ENCODE data around the gene PTTG1. TPM values are rescaled to one million over a fixed set of nuclear protein-coding genes. Genes with fewer than 3 reads are reported as not detected.

The PTTG1 gene
- total and polyA plus RNA-seq, 9 of the 15 experiments (the other 6 are each of a cell fraction or from before 2014, with no cell fraction given): 193 to 1,088 (median 349) TPM

GRCh38 chr5:160432196-160432595 lies 10.5 kb downstream of the PTTG1 start:
- Histone ChIP-seq H3K4me2 (ENCODE audit: insufficient read depth, low read length) (no peak overlapping the region), H3K9ac (ENCODE audit: insufficient read depth in 1 of 2, low read depth in 2 of 2, low read length in 2 of 2) (no peak overlapping the region), H2AFZ (ENCODE audit: low read depth, low read length) (no peak overlapping the region), H3K27ac (ENCODE audit: extremely low read depth, low read depth, low read length) (no peak overlapping the region), H3K9me3 (replicated peaks; ENCODE audit: control insufficient read depth, insufficient read depth, low read depth, low read length) (no peaks in the 10 kb centered on the region), H3K4me3 (no peak overlapping the region), H3K27me3 (ENCODE audit: control insufficient read depth in 2 of 2, insufficient read depth in 2 of 2, low read length in 2 of 2) (no peaks in the 10 kb centered on the region), H3K4me1 (replicated peaks in 1 of 2; ENCODE audit: control insufficient read depth in 2 of 2, insufficient read depth in 2 of 2, low read length in 2 of 2) (peaks cover 7 to 12% of the 10 kb centered on the region in 2 experiments; a peak in 4 of 5 replicates), H3K36me3 (ENCODE audit: control insufficient read depth, insufficient read depth, low read length) (peaks cover 25% of the 10 kb centered on the region), H3K79me2 (ENCODE audit: control insufficient read depth, insufficient read depth, low read length) (no peaks in the 10 kb centered on the region), H3K9me1 (ENCODE audit: control insufficient read depth, insufficient read depth, low read length) (no peaks in the 10 kb centered on the region), H4K20me1 (replicated peaks; ENCODE audit: control insufficient read depth, insufficient read depth, low read length) (no peaks in the 10 kb centered on the region)
- intact Hi-C loops (cut with micrococcal nuclease) (no loop called here), in situ Hi-C loops (cut with MboI) (no loop called here)
- ChIA-PET POLR2A (interaction anchor here (1.0 kb wide), 1 partner anchor 8 kb away, joined by 3 read pairs; no protein-coding TSS in a partner anchor), CTCF (ENCODE audit: low intra/inter-chr PET ratio) (no interaction called here)
- 37% methylated on average over 4 of the region's 4 CpGs for WGBS (ENCODE audit: insufficient coverage, low coverage, missing lambda C conversion rate)
- no peak for FAIRE-seq
- ATAC-seq: no peak
- no peak for DNase-seq (ENCODE audit: extremely low read depth in 1 of 4, low spot score in 3 of 4)
- no TSS peak for BruUV-seq (replicated peaks)
- TF ChIP-seq ZBTB2 (IDR thresholded peaks at IDR 0.05): no peak
- TF ChIP-seq MIER1 (IDR thresholded peaks at IDR 0.05; ENCODE audit: low read depth): no peak
- no peak for TF ChIP-seq EWSR1 (IDR thresholded peaks at IDR 0.05; ENCODE audit: borderline replicate concordance, low read depth, partially characterized antibody)
- TF ChIP-seq NR2F6 (CRISPR knock-in tag; IDR thresholded peaks at IDR 0.05): no peak
- TF ChIP-seq CBX1 (IDR thresholded peaks at IDR 0.05; ENCODE audit: low read depth): no peak
- no peak for TF ChIP-seq RCOR1 (IDR thresholded peaks at IDR 0.05; ENCODE audit: borderline replicate concordance in 1 of 2, low read depth in 2 of 2, low read length in 2 of 2)
- no peak for TF ChIP-seq ZBTB43 (CRISPR knock-in tag; IDR thresholded peaks at IDR 0.05)
- TF ChIP-seq SRSF3 (IDR thresholded peaks at IDR 0.05; ENCODE audit: insufficient read depth, low read length): no peak
- TF ChIP-seq ZNF316 (IDR thresholded peaks at IDR 0.05): no peak
- no peak for TF ChIP-seq IRF1 (CRISPR knock-in tag; IDR thresholded peaks at IDR 0.05; ENCODE audit: borderline replicate concordance)
- TF ChIP-seq NRF1 (conservative IDR thresholded peaks at IDR 0.05 in 1 of 2, IDR thresholded peaks at IDR 0.05 in 1 of 2): no peak
- TF ChIP-seq ZNF217 (CRISPR knock-in tag; IDR thresholded peaks at IDR 0.05): no peak
- no peak for TF ChIP-seq ZNF740 (CRISPR knock-in tag; IDR thresholded peaks at IDR 0.05)
- no peak for TF ChIP-seq ZNF740 (tag; IDR thresholded peaks at IDR 0.05)
- TF ChIP-seq PRDM10 (IDR thresholded peaks at IDR 0.05; ENCODE audit: partially characterized antibody): no peak

Data from K562 (cell line).